Esophagus squamous epithelium (tissue), 5 donors: ENCODE data around the gene MS4A13. TPM values are rescaled to one million over a fixed set of nuclear protein-coding genes. Genes with fewer than 3 reads are reported as not detected.

ENCODE experiments used
- DNase-seq: peaks from one replicate; lab custom pipeline; 2025; lab: John Stamatoyannopoulos, UW
- H3K27ac ChIP-seq, 4 donors: fragments of 200-600 bp; sonication (generic); one replicate each; pipeline ENCODE4 v1.5.1; 2016 to 2019; ENCODE audit warnings: mild to moderate bottlenecking in 1 of 4
- H3K27me3 ChIP-seq, 4 donors: fragments of 200-600 bp; sonication (generic); 1 replicate in 3 of 4; 2 replicates in 1 of 4; pipeline versions ENCODE4 v1.5.1 to v1.6.0; 2017 to 2021; ENCODE audit warnings: antibody characterized with exemption in 1 of 4
- H3K36me3 ChIP-seq, 3 donors: fragments of 200-600 bp; sonication (generic); one replicate each; pipeline ENCODE4 v1.5.1; 2016 to 2019
- H3K4me1 ChIP-seq, 3 donors: fragments of 200-600 bp; sonication (generic); one replicate each; pipeline ENCODE4 v1.5.1; 2017 to 2019
- H3K4me3 ChIP-seq, 4 donors: fragments of 200-600 bp; sonication (generic); 1 replicate in 3 of 4; 2 replicates in 1 of 4; pipeline ENCODE4 v1.5.1; 2016 to 2019; ENCODE audit warnings: mild to moderate bottlenecking in 2 of 4, moderate library complexity in 1 of 4
- H3K9me3 ChIP-seq, 3 donors: fragments of 200-600 bp; sonication (generic); one replicate each; pipeline ENCODE4 v1.5.1; 2016 to 2019
- POLR2A ChIP-seq, 4 donors: fragments of 450-650 bp; IDR thresholded peaks; one replicate each; pipeline ENCODE4 v1.6.1; 2017; ENCODE audit warnings: antibody characterized with exemption in 4 of 4, mild to moderate bottlenecking in 4 of 4, moderate library complexity in 3 of 4
- WGBS, 2 donors: methylation state at CpG; one replicate each; pipeline ENCODE4 v1.1.5; 2018; 5-methylcytosine and 5-hydroxymethylcytosine counted together
- intact Hi-C: fragments of 100-400 bp; cut with DNase I; formaldehyde crosslinking; loops from one replicate; pipeline ENCODE4 v1.15.0; 2022
- total RNA-seq, 4 donors: library from RNA; depleted of rRNA; stranded (reverse); fragments of >200 nt; gene quantifications; one replicate each; pipeline ENCODE4 v1.1.0, GENCODE V29; 2016
- TF ChIP-seq, protein P1 (sequence below), 6 experiments: fragments of 450-650 bp in 4 of 6; fragments of 200-600 bp in 2 of 6; sonication (generic) in 2 of 6; IDR thresholded peaks; one replicate each; pipeline ENCODE4 v1.5.1; 2016 to 2019; ENCODE audit warnings: antibody characterized with exemption in 6 of 6, mild to moderate bottlenecking in 4 of 6, moderate library complexity in 4 of 6
- donor health status: DM: yes; HTN: yes; CAD: no.

MS4A13 gene, protein sequence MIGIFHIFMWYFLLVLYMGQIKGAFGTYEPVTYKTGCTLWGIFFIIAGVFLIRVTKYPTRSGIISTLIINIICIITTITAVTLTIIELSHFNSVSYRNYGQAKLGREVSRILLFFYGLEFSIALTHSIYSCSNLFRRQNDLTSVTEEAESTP
- not detected for total RNA-seq

GRCh38 chr11:60515144-60515855, at the start of gene MS4A13:
Gene MS4A13, plus strand, starts transcription at chr11:60515392. Its CDS starts 2,692 bp downstream, at chr11:60518084.
- no peak within 1 kb of the TSS for H3K27ac ChIP-seq
- H3K9me3 ChIP-seq, result peaks cover 0 to under 1% (median 0%) of the 10 kb centered on the region in 3 donors
- intact Hi-C loops, result no loop called here
- no peak for TF ChIP-seq POLR2A (IDR thresholded peaks at IDR 0.05)
- TF ChIP-seq, protein P1, sequence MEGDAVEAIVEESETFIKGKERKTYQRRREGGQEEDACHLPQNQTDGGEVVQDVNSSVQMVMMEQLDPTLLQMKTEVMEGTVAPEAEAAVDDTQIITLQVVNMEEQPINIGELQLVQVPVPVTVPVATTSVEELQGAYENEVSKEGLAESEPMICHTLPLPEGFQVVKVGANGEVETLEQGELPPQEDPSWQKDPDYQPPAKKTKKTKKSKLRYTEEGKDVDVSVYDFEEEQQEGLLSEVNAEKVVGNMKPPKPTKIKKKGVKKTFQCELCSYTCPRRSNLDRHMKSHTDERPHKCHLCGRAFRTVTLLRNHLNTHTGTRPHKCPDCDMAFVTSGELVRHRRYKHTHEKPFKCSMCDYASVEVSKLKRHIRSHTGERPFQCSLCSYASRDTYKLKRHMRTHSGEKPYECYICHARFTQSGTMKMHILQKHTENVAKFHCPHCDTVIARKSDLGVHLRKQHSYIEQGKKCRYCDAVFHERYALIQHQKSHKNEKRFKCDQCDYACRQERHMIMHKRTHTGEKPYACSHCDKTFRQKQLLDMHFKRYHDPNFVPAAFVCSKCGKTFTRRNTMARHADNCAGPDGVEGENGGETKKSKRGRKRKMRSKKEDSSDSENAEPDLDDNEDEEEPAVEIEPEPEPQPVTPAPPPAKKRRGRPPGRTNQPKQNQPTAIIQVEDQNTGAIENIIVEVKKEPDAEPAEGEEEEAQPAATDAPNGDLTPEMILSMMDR (IDR thresholded peaks at IDR 0.05), result no peak
- WGBS, 2 donors, result 87 to 94% methylated on average over 13 to 23 of the region's 29 CpGs
- H3K4me1 ChIP-seq, result no peaks in the 10 kb centered on the region
- DNase-seq, result no peak
- no peaks in the 10 kb centered on the region for H3K27me3 ChIP-seq
- H3K36me3 ChIP-seq, result no peaks in the 10 kb centered on the region
- H3K4me3 ChIP-seq, result no peak within 1 kb of the TSS

DNA sequence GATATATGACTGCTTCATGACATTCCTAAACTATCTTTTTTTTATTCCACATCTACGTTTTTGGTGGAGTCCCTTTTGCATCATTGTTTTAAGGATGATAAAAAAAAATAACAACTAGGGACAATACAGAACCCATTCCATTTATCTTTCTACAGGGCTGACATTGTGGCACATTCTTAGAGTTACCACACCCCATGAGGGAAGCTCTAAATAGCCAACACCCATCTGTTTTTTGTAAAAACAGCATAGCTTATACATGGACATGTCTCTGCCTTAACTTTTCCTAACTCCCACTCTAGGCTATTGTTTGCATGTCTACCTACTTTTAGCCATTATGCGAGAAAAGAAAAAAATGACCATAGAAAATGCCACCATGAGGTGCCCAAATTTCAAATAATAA, 46.4 kb upstream of the MS4A13 start:
- Histone ChIP-seq H3K27me3 (no peaks in the 10 kb centered on the region), H3K4me3 (no peak overlapping the region), H3K36me3 (no peaks in the 10 kb centered on the region), H3K27ac (no peak overlapping the region), H3K9me3 (no peaks in the 10 kb centered on the region), H3K4me1 (no peaks in the 10 kb centered on the region)
- DNase-seq, result no peak
- intact Hi-C loops, result no loop called here
- 46 to 52% methylated on average over 2 of the region's 2 CpGs for WGBS, 2 donors
- TF ChIP-seq POLR2A (IDR thresholded peaks at IDR 0.05), result no peak
- TF ChIP-seq, protein P1 (IDR thresholded peaks at IDR 0.05), result no peak

DNA sequence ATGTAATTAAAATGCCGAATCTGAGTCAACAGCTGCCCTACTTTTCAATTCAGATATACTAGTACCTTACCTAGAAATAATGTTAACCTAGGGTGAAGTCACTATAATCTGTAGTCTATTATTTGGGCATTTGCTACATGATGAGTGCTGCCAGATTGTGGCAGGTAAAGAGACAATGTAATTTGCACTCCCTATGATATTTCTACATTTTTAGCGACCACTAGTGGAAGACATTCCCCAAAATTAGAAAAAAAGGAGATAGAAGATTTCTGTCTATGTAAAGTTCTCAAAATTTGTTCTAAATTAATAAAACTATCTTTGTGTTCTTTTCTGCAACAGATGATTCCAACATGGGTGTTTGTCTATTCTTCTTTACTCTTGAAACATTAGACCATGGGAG, 45.5 kb upstream of the MS4A13 start:
- H3K27me3 ChIP-seq, result no peaks in the 10 kb centered on the region

GRCh38 chr11:60477035-60477445, 38.2 kb upstream of the MS4A13 start:
- intact Hi-C loops, result no loop called here
- TF ChIP-seq POLR2A (IDR thresholded peaks at IDR 0.05), result no peak
- TF ChIP-seq, protein P1 (IDR thresholded peaks at IDR 0.05), result no peak
- H3K27ac ChIP-seq, result no peak overlapping the region
- no peak for DNase-seq
- WGBS, 2 donors, result 43 to 65% methylated on average over 6 of the region's 6 CpGs
- no peaks in the 10 kb centered on the region for H3K4me1 ChIP-seq
- H3K36me3 ChIP-seq, result no peaks in the 10 kb centered on the region
- H3K4me3 ChIP-seq, result no peak overlapping the region
- no peaks in the 10 kb centered on the region for H3K27me3 ChIP-seq
- no peaks in the 10 kb centered on the region for H3K9me3 ChIP-seq

More for the DNA sequence above, 45.5 kb upstream of the MS4A13 start:
- no peaks in the 10 kb centered on the region for H3K4me1 ChIP-seq
- H3K27ac ChIP-seq, result no peak overlapping the region
- WGBS, 2 donors, result 52 to 71% methylated on average over 2 of the region's 2 CpGs
- no peak overlapping the region for H3K4me3 ChIP-seq
- H3K36me3 ChIP-seq, result no peaks in the 10 kb centered on the region
- no peaks in the 10 kb centered on the region for H3K9me3 ChIP-seq
- intact Hi-C loops, result no loop called here
- no peak for DNase-seq
- TF ChIP-seq POLR2A (IDR thresholded peaks at IDR 0.05), result no peak
- TF ChIP-seq, protein P1 (IDR thresholded peaks at IDR 0.05), result no peak

DNA sequence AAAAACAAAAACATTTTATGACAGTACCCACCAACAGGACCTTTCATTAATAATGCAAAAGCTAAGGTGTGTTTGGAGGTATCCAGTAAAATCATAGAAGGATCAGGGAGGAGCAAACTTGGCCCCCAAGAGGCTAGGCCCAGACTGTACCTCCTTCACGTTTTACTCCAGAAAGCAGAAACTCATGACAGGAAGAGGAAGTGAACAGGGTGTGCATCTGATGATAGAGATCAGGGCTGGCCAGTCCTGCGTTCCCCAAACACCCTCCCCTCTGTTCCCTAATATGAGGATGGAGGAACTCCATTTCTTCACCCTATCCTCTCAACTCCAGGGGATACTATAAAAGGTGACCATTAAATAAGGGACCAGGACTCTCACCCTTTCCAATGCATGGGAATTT, 32.8 kb upstream of the MS4A13 start:
- TF ChIP-seq, protein P1 (IDR thresholded peaks at IDR 0.05), result no peak
- DNase-seq, result no peak
- Histone ChIP-seq H3K4me1 (no peaks in the 10 kb centered on the region), H3K27ac (no peak overlapping the region), H3K9me3 (no peaks in the 10 kb centered on the region), H3K4me3 (no peak overlapping the region), H3K27me3 (no peaks in the 10 kb centered on the region), H3K36me3 (no peaks in the 10 kb centered on the region)
- WGBS, 2 donors, result 45 to 50% methylated on average over 2 of the region's 2 CpGs
- intact Hi-C loops, result no loop called here
